Measurements from ENCODE around the gene FAIM2.
"Not testable (repeated sequence)": the region's sequence is repeated elsewhere in the genome, so short reads cannot be mapped to it uniquely, and the experiment has no call there.

FAIM2 gene

GRCh38 chr12:49871811-49872251, 31.9 kb downstream of the FAIM2 start:
- H3K4me3 Mint-ChIP-seq, H3K36me3 Mint-ChIP-seq, H3K9me3 Mint-ChIP-seq, ATAC-seq, H3K4me1 Mint-ChIP-seq, H3K27ac Mint-ChIP-seq, H3K27me3 Mint-ChIP-seq: not testable (repeated sequence)

GRCh38 chr12:49871263-49871561, 32.5 kb downstream of the FAIM2 start:
- H3K27me3 Mint-ChIP-seq: peaks cover 10% of the 10 kb centered on the region
- H3K36me3 Mint-ChIP-seq: no peaks in the 10 kb centered on the region
- H3K4me1 Mint-ChIP-seq: peaks cover 10% of the 10 kb centered on the region
- no peak overlapping the region for H3K27ac Mint-ChIP-seq
- H3K4me3 Mint-ChIP-seq: no peak overlapping the region
- H3K9me3 Mint-ChIP-seq: no peaks in the 10 kb centered on the region
- ATAC-seq: no peak

- H3K27ac Mint-ChIP-seq: no peak overlapping the region
- no peak for ATAC-seq
- H3K36me3 Mint-ChIP-seq: no peaks in the 10 kb centered on the region
- H3K27me3 Mint-ChIP-seq: peaks cover 10% of the 10 kb centered on the region
- H3K4me3 Mint-ChIP-seq: no peak overlapping the region
- peaks cover 10% of the 10 kb centered on the region for H3K4me1 Mint-ChIP-seq
- no peaks in the 10 kb centered on the region for H3K9me3 Mint-ChIP-seq
These were observed 33.0 kb downstream of the FAIM2 start for GRCh38 chr12:49870501-49871262.

GRCh38 chr12:49869816-49870500, 33.7 kb downstream of the FAIM2 start:
- H3K4me1 Mint-ChIP-seq: peaks cover 10% of the 10 kb centered on the region
- H3K9me3 Mint-ChIP-seq: no peaks in the 10 kb centered on the region
- no peaks in the 10 kb centered on the region for H3K36me3 Mint-ChIP-seq
- H3K27ac Mint-ChIP-seq: no peak overlapping the region
- H3K27me3 Mint-ChIP-seq: peaks cover 12% of the 10 kb centered on the region
- H3K4me3 Mint-ChIP-seq: no peak overlapping the region
- no peak for ATAC-seq

GRCh38 chr12:49868952-49869815, 34.5 kb downstream of the FAIM2 start:
- ATAC-seq: no peak
- H3K27me3 Mint-ChIP-seq: peaks cover 19% of the 10 kb centered on the region

GRCh38 chr12:49868449-49868848, 35.3 kb downstream of the FAIM2 start:
- Mint-ChIP-seq H3K36me3 (no peaks in the 10 kb centered on the region), H3K9me3 (no peaks in the 10 kb centered on the region), H3K27ac (no peak overlapping the region), H3K27me3 (peaks cover 26% of the 10 kb centered on the region), H3K4me1 (peaks cover 10% of the 10 kb centered on the region), H3K4me3 (no peak overlapping the region)
- no peak for ATAC-seq

More at GRCh38 chr12:49868952-49869815, 34.5 kb downstream of the FAIM2 start:
- Mint-ChIP-seq H3K27ac (no peak overlapping the region), H3K4me1 (peaks cover 10% of the 10 kb centered on the region), H3K9me3 (no peaks in the 10 kb centered on the region), H3K4me3 (no peak overlapping the region), H3K36me3 (no peaks in the 10 kb centered on the region)

GRCh38 chr12:49867570-49868341, 35.9 kb downstream of the FAIM2 start:
- Mint-ChIP-seq H3K36me3 (no peaks in the 10 kb centered on the region), H3K9me3 (no peaks in the 10 kb centered on the region), H3K27me3 (peaks cover 26% of the 10 kb centered on the region), H3K4me1 (peaks cover 10% of the 10 kb centered on the region), H3K4me3 (no peak overlapping the region), H3K27ac (no peak overlapping the region)
- ATAC-seq: no peak

- ATAC-seq: peak; percentile 66
- Mint-ChIP-seq H3K4me1 (peaks cover 10% of the 10 kb centered on the region), H3K36me3 (no peaks in the 10 kb centered on the region), H3K27me3 (peaks cover 26% of the 10 kb centered on the region), H3K4me3 (no peak overlapping the region), H3K9me3 (no peaks in the 10 kb centered on the region), H3K27ac (no peak overlapping the region)
These were observed 36.7 kb downstream of the FAIM2 start for GRCh38 chr12:49866859-49867569.

- H3K4me1 Mint-ChIP-seq: peaks cover 10% of the 10 kb centered on the region
- H3K36me3 Mint-ChIP-seq: no peaks in the 10 kb centered on the region
- no peak for ATAC-seq
- peaks cover 26% of the 10 kb centered on the region for H3K27me3 Mint-ChIP-seq
- H3K4me3 Mint-ChIP-seq: no peak overlapping the region
- no peak overlapping the region for H3K27ac Mint-ChIP-seq
- no peaks in the 10 kb centered on the region for H3K9me3 Mint-ChIP-seq
These were observed 37.9 kb downstream of the FAIM2 start for GRCh38 chr12:49865782-49866135.

- peaks cover 10% of the 10 kb centered on the region for H3K4me1 Mint-ChIP-seq
- no peaks in the 10 kb centered on the region for H3K36me3 Mint-ChIP-seq
- H3K9me3 Mint-ChIP-seq: no peaks in the 10 kb centered on the region
- ATAC-seq: no peak
- no peak overlapping the region for H3K27ac Mint-ChIP-seq
- peaks cover 26% of the 10 kb centered on the region for H3K27me3 Mint-ChIP-seq
- H3K4me3 Mint-ChIP-seq: no peak overlapping the region
These were observed 38.5 kb downstream of the FAIM2 start for GRCh38 chr12:49865109-49865781.

GRCh38 chr12:49864798-49865090, 39.0 kb downstream of the FAIM2 start:
- no peak for ATAC-seq
- no peaks in the 10 kb centered on the region for H3K36me3 Mint-ChIP-seq
- H3K27ac Mint-ChIP-seq: no peak overlapping the region
- no peak overlapping the region for H3K4me3 Mint-ChIP-seq
- H3K4me1 Mint-ChIP-seq: peaks cover 10% of the 10 kb centered on the region
- no peaks in the 10 kb centered on the region for H3K9me3 Mint-ChIP-seq
- peaks cover 26% of the 10 kb centered on the region for H3K27me3 Mint-ChIP-seq

- Mint-ChIP-seq H3K4me3 (no peak overlapping the region), H3K9me3 (no peaks in the 10 kb centered on the region), H3K27ac (no peak overlapping the region), H3K4me1 (peaks cover 10% of the 10 kb centered on the region), H3K36me3 (no peaks in the 10 kb centered on the region), H3K27me3 (peaks cover 26% of the 10 kb centered on the region)
- no peak for ATAC-seq
These were observed 39.5 kb downstream of the FAIM2 start for GRCh38 chr12:49863946-49864797.

- not testable (repeated sequence) for H3K4me3 Mint-ChIP-seq, H3K9me3 Mint-ChIP-seq, ATAC-seq, H3K4me1 Mint-ChIP-seq, H3K27ac Mint-ChIP-seq, H3K36me3 Mint-ChIP-seq
- peaks cover 34% of the 10 kb centered on the region for H3K27me3 Mint-ChIP-seq
These were observed 42.8 kb downstream of the FAIM2 start for GRCh38 chr12:49860921-49861320.
